CD4-positive, alpha-beta T cell treated with Interleukin-6 for 4 hours (primary cell): ENCODE data around the gene DSC3.

Experiments
- DNase-seq: peaks from one replicate; pipeline ENCODE4 v3.0.0-alpha.2; 2020; ENCODE audit warnings: mixed read lengths

Gene DSC3

GRCh38 chr18:30969670-30970170 lies 72.8 kb downstream of the DSC3 start:
- DNase-seq: no peak

- no peak for DNase-seq
These were observed 74.8 kb downstream of the DSC3 start for GRCh38 chr18:30967701-30968100.

GRCh38 chr18:30965237-30965636 lies 77.3 kb downstream of the DSC3 start:
- no peak for DNase-seq

GRCh38 chr18:30960661-30961060 lies 81.9 kb downstream of the DSC3 start:
- DNase-seq: no peak

DNA sequence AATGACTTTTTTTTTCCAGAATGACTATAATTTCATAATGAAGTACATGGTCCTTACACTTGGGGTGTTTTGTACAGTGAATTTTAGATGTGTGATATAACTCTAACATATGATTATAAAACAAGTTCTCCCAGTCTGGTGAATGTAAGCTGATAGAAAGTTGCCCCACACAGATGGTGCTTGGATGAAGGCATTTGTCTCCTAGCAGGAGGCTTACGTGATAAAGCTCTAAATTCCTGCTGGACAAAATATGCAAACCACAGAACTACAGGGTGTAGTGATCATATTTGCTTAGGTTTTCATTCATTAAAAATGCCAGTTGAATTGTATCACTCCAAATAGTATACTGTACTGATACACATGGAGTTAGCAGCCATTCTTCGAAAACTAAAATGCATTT lies 85.5 kb downstream of the DSC3 start:
- DNase-seq: no peak

GRCh38 chr18:30954262-30954661 lies 88.3 kb downstream of the DSC3 start:
- no peak for DNase-seq

DNA sequence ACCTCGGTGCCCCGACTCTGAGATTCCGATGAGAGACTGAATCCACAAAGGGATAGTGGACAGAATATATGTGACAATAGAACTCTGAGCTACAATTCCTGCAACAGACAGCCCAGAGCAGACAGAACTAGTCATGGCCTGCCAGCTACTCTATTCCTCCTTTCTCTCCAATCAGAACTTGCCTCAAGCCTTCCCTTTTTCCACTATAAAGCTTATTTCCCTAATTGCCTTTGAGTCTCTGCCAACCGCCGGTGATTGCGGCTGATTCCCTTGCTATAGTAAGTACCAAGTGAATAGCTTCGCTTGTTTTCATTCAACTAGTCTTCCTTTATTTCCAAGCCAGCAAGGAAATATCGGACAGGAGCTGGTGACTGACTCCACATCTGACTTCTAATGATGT lies 96.8 kb downstream of the DSC3 start:
- no peak for DNase-seq

DNA sequence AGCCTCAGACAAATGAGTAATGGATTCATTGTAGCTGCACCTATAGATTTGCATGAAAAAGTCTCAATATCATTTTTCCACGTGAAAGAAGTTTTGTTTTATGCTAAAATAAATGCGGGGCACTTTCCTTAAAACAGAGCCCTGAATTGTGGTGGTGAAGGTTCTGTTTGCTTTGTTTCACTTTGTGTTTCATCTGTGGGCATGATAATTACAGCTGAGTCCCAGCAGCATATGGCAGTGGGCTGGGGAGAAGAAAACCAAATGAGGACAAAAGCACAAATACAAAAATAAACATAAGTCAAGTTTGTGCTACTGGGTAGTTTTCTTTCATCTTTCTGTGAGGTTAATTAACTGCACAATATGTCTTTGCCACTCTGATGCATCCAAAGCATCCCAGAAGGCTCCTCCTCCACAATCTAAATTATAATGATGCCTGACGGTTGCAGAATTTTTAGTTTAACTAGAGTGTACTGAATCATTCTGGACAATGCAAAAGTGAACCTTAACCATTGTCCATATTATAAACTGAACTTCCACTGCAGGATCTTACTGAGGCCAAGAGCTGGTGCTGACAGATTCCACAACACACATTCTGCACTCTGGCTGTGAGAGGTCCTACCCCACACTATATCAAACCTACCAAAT lies 97.6 kb downstream of the DSC3 start:
- no peak for DNase-seq

GRCh38 chr18:30940952-30941539 lies 101.5 kb downstream of the DSC3 start:
- no peak for DNase-seq
